CD8-positive, alpha-beta memory T cell (primary cell): ENCODE data around the gene THBS2. TPM values are rescaled to one million over a fixed set of nuclear protein-coding genes. Genes with fewer than 3 reads are reported as not detected.
"Not testable (repeated sequence)": the region's sequence is repeated elsewhere in the genome, so short reads cannot be mapped to it uniquely, and the experiment has no call there.

ENCODE experiments used
- CTCF ChIA-PET: fragments of 350-600 bp; sonication (Branson Sonifier 250); formaldehyde crosslinking; loops from one replicate; lab custom pipeline; 2021; ENCODE audit warnings: antibody characterized with exemption; lab: Charles Lee
- POLR2A ChIA-PET: fragments of 350-600 bp; sonication (Branson Sonifier 250); formaldehyde crosslinking; loops from one replicate; lab custom pipeline; 2021; ENCODE audit warnings: antibody characterized with exemption; lab: Charles Lee
- DNase-seq, 5 donors: peaks; one replicate each; pipeline versions ENCODE4 v3.0.0 to v3.0.0-alpha.2; 2020 to 2022; ENCODE audit warnings: mixed read lengths in 1 of 5
- H3K27ac ChIP-seq: one replicate; pipeline ENCODE4 v1.7.0; 2013; ENCODE audit warnings: low read depth, mild to moderate bottlenecking, low read length, moderate library complexity
- H3K27me3 ChIP-seq: 2 replicates; pipeline ENCODE4 v1.7.0; 2013; ENCODE audit warnings: low read length, mild to moderate bottlenecking; ENCODE audit not compliant: insufficient read depth, poor library complexity, severe bottlenecking
- H3K36me3 ChIP-seq: 2 replicates; pipeline ENCODE4 v1.7.0; 2013; ENCODE audit warnings: mild to moderate bottlenecking, low read length, moderate library complexity; ENCODE audit not compliant: insufficient read depth
- H3K4me1 ChIP-seq: 2 replicates; pipeline ENCODE4 v1.7.0; 2013; ENCODE audit warnings: mild to moderate bottlenecking, low read length, moderate library complexity; ENCODE audit not compliant: insufficient read depth
- H3K4me3 ChIP-seq: 2 replicates; pipeline ENCODE4 v1.7.0; 2013; ENCODE audit warnings: mild to moderate bottlenecking, low read length
- H3K9me3 ChIP-seq: 2 replicates; pipeline ENCODE4 v1.7.0; 2013; ENCODE audit warnings: mild to moderate bottlenecking, low read length
- H3K27ac Mint-ChIP-seq, 8 donors: one replicate each; pipeline ENCODE4 v1.8.0; 2020 to 2021; ENCODE audit warnings: mixed read lengths in 8 of 8, mild to moderate bottlenecking in 6 of 8, inconsistent platforms in 3 of 8, moderate library complexity in 3 of 8
- H3K27me3 Mint-ChIP-seq, 2 donors: one replicate each; pipeline ENCODE4 v1.8.0; 2020 to 2021; ENCODE audit warnings: mixed read lengths in 2 of 2, mild to moderate bottlenecking in 1 of 2, moderate library complexity in 1 of 2
- H3K36me3 Mint-ChIP-seq, 3 donors: one replicate each; pipeline ENCODE4 v1.8.0; 2020 to 2021; ENCODE audit warnings: mixed read lengths in 3 of 3, inconsistent platforms in 1 of 3, mild to moderate bottlenecking in 1 of 3
- H3K4me1 Mint-ChIP-seq, 3 donors: one replicate each; pipeline ENCODE4 v1.8.0; 2020 to 2021; ENCODE audit warnings: mixed read lengths in 3 of 3, inconsistent platforms in 1 of 3, mild to moderate bottlenecking in 1 of 3
- H3K4me3 Mint-ChIP-seq, 7 donors: one replicate each; pipeline ENCODE4 v1.8.0; 2020 to 2021; ENCODE audit warnings: mixed read lengths in 7 of 7, mild to moderate bottlenecking in 6 of 7, moderate library complexity in 4 of 7, inconsistent platforms in 2 of 7
- H3K9me3 Mint-ChIP-seq, 5 donors: one replicate each; pipeline ENCODE4 v1.8.0; 2020 to 2022; ENCODE audit warnings: mixed read lengths in 5 of 5, mild to moderate bottlenecking in 3 of 5, moderate library complexity in 2 of 5, inconsistent platforms in 1 of 5
- polyA plus RNA-seq: library from polyadenylated mRNA; unstranded; fragments of 300-500 nt; fragmentation: Illumina TruSeq; gene quantifications from one replicate; pipeline ENCODE4 v1.2.3, GENCODE V29; 2021
- total RNA-seq, 2 experiments: library from RNA; stranded (reverse); gene quantifications; one replicate each; pipeline ENCODE4 v1.2.3, GENCODE V29; 2021

THBS2 gene
- total and polyA plus RNA-seq, 3 experiments from 2014 or later: 0.03 TPM; not detected in 2

- no peak for DNase-seq
- Histone ChIP-seq H3K27me3 (no peaks in the 10 kb centered on the region), H3K27ac (no peak overlapping the region), H3K4me1 (no peaks in the 10 kb centered on the region), H3K36me3 (no peaks in the 10 kb centered on the region), H3K9me3 (no peaks in the 10 kb centered on the region), H3K4me3 (no peak overlapping the region)
- ChIA-PET CTCF (no interaction called here), POLR2A (no interaction called here)
- Mint-ChIP-seq H3K36me3 (peaks cover 2 to 35% (median 2%) of the 10 kb centered on the region in 3 donors), H3K4me1 (peaks cover 3 to 17% (median 9%) of the 10 kb centered on the region in 3 donors), H3K27ac (no peak overlapping the region), H3K27me3 (peaks cover 0 to 5% of the 10 kb centered on the region in 2 donors), H3K4me3 (no peak overlapping the region), H3K9me3 (peaks cover 13 to 27% (median 20%) of the 10 kb centered on the region in 5 donors)
These were observed 48.2 kb downstream of the THBS2 start for GRCh38 chr6:169205176-169206160.

GRCh38 chr6:169204167-169204566 lies 49.5 kb downstream of the THBS2 start:
- CTCF ChIA-PET: no interaction called here
- peaks cover 13 to 22% (median 20%) of the 10 kb centered on the region in 5 donors for H3K9me3 Mint-ChIP-seq
- peaks cover 2 to 26% (median 2%) of the 10 kb centered on the region in 3 donors for H3K36me3 Mint-ChIP-seq

GRCh38 chr6:169201985-169202384 lies 51.7 kb downstream of the THBS2 start:
- Histone ChIP-seq H3K4me1 (no peaks in the 10 kb centered on the region), H3K27me3 (no peaks in the 10 kb centered on the region), H3K9me3 (no peaks in the 10 kb centered on the region), H3K4me3 (no peak overlapping the region), H3K36me3 (no peaks in the 10 kb centered on the region), H3K27ac (no peak overlapping the region)
- DNase-seq: no peak
- H3K4me3 Mint-ChIP-seq: no peak overlapping the region
- H3K27me3 Mint-ChIP-seq: peaks cover 0 to 5% of the 10 kb centered on the region in 2 donors
- peaks cover 6 to 10% (median 7%) of the 10 kb centered on the region in 5 donors for H3K9me3 Mint-ChIP-seq
- ChIA-PET CTCF (interaction anchor here (1.0 kb wide), 1 partner anchor 11 kb away, joined by 5 read pairs; no protein-coding TSS in a partner anchor), POLR2A (no interaction called here)
- H3K4me1 Mint-ChIP-seq: peaks cover 0 to 5% (median 0%) of the 10 kb centered on the region in 3 donors
- peaks cover 0 to 7% (median 2%) of the 10 kb centered on the region in 3 donors for H3K36me3 Mint-ChIP-seq
- no peak overlapping the region for H3K27ac Mint-ChIP-seq

More at GRCh38 chr6:169204167-169204566, 49.5 kb downstream of the THBS2 start:
- no peak overlapping the region for H3K27ac Mint-ChIP-seq
- peaks cover 3 to 17% (median 9%) of the 10 kb centered on the region in 3 donors for H3K4me1 Mint-ChIP-seq
- Histone ChIP-seq H3K9me3 (no peaks in the 10 kb centered on the region), H3K27me3 (no peaks in the 10 kb centered on the region), H3K4me3 (no peak overlapping the region), H3K36me3 (no peaks in the 10 kb centered on the region), H3K27ac (no peak overlapping the region), H3K4me1 (no peaks in the 10 kb centered on the region)
- H3K4me3 Mint-ChIP-seq: no peak overlapping the region
- H3K27me3 Mint-ChIP-seq: peaks cover 0 to 5% of the 10 kb centered on the region in 2 donors
- no peak for DNase-seq
- POLR2A ChIA-PET: no interaction called here

- H3K9me3 Mint-ChIP-seq: peaks cover 0 to 4% (median 0%) of the 10 kb centered on the region in 5 donors
- Histone ChIP-seq H3K27ac (no peak overlapping the region), H3K4me1 (no peaks in the 10 kb centered on the region), H3K27me3 (no peaks in the 10 kb centered on the region), H3K36me3 (no peaks in the 10 kb centered on the region), H3K4me3 (no peak overlapping the region), H3K9me3 (no peaks in the 10 kb centered on the region)
- H3K4me3 Mint-ChIP-seq: no peak overlapping the region
- no peaks in the 10 kb centered on the region for H3K4me1 Mint-ChIP-seq
- H3K36me3 Mint-ChIP-seq: no peaks in the 10 kb centered on the region
- no peak for DNase-seq
- no peak overlapping the region for H3K27ac Mint-ChIP-seq
- CTCF ChIA-PET: interaction anchor here (1.0 kb wide), 1 partner anchor 12 kb away, joined by 5 read pairs; no protein-coding TSS in a partner anchor
- POLR2A ChIA-PET: no interaction called here
- peaks cover 0 to 3% of the 10 kb centered on the region in 2 donors for H3K27me3 Mint-ChIP-seq
These were observed 52.6 kb downstream of the THBS2 start for GRCh38 chr6:169200893-169201514.

GRCh38 chr6:169199625-169200335 lies 53.9 kb downstream of the THBS2 start:
- Histone ChIP-seq H3K9me3 (no peaks in the 10 kb centered on the region), H3K36me3 (no peaks in the 10 kb centered on the region), H3K4me1 (no peaks in the 10 kb centered on the region), H3K27me3 (no peaks in the 10 kb centered on the region), H3K27ac (no peak overlapping the region), H3K4me3 (no peak overlapping the region)
- Mint-ChIP-seq H3K36me3 (no peaks in the 10 kb centered on the region), H3K27me3 (peaks cover 0 to 3% of the 10 kb centered on the region in 2 donors), H3K27ac (no peak overlapping the region), H3K4me1 (no peaks in the 10 kb centered on the region), H3K4me3 (no peak overlapping the region), H3K9me3 (peaks cover 0 to 3% (median 0%) of the 10 kb centered on the region in 5 donors)
- POLR2A ChIA-PET: no interaction called here
- CTCF ChIA-PET: no interaction called here
- DNase-seq: no peak

GRCh38 chr6:169198885-169199284 lies 54.8 kb downstream of the THBS2 start:
- H3K4me1 Mint-ChIP-seq: no peaks in the 10 kb centered on the region
- H3K9me3 Mint-ChIP-seq: no peaks in the 10 kb centered on the region
- no peaks in the 10 kb centered on the region for H3K4me1 ChIP-seq
- DNase-seq: no peak
- H3K27me3 Mint-ChIP-seq: peaks cover 3 to 8% of the 10 kb centered on the region in 2 donors
- no peak overlapping the region for H3K27ac Mint-ChIP-seq
- no peaks in the 10 kb centered on the region for H3K9me3 ChIP-seq
- H3K36me3 Mint-ChIP-seq: no peaks in the 10 kb centered on the region
- H3K4me3 ChIP-seq: no peak overlapping the region
- H3K27me3 ChIP-seq: no peaks in the 10 kb centered on the region
- H3K4me3 Mint-ChIP-seq: no peak overlapping the region
- H3K27ac ChIP-seq: no peak overlapping the region
- CTCF ChIA-PET: no interaction called here
- POLR2A ChIA-PET: no interaction called here
- no peaks in the 10 kb centered on the region for H3K36me3 ChIP-seq

- H3K27me3 Mint-ChIP-seq: peaks cover 4 to 18% of the 10 kb centered on the region in 2 donors
- POLR2A ChIA-PET, H3K4me1 ChIP-seq, H3K4me3 Mint-ChIP-seq, H3K9me3 ChIP-seq, H3K9me3 Mint-ChIP-seq, H3K27me3 ChIP-seq, H3K27ac Mint-ChIP-seq, H3K36me3 ChIP-seq, H3K4me1 Mint-ChIP-seq, H3K27ac ChIP-seq, DNase-seq, H3K36me3 Mint-ChIP-seq, H3K4me3 ChIP-seq, CTCF ChIA-PET: not testable (repeated sequence)
These were observed 55.7 kb downstream of the THBS2 start for GRCh38 chr6:169197929-169198328.
